HL-60 (cell line): ENCODE measurements around the gene EXOC6B.

Experiments used
- GABPA ChIP-seq: IDR thresholded peaks from 2 replicates; pipeline ENCODE4 v1.6.1; 2012; ENCODE audit warnings: low read depth
- POLR2AphosphoS5 ChIP-seq: IDR thresholded peaks from 2 replicates; pipeline ENCODE4 v1.6.1; 2012; ENCODE audit warnings: low read depth
- TF ChIP-seq, protein P1 (sequence below): IDR thresholded peaks from one replicate; pipeline ENCODE4 v1.5.1; 2011; ENCODE audit warnings: low read length, control low read depth, inconsistent platforms; ENCODE audit not compliant: insufficient read depth
- TF ChIP-seq, protein P2 (sequence below): IDR thresholded peaks from 2 replicates; pipeline ENCODE4 v1.6.1; 2012; ENCODE audit warnings: low read depth; ENCODE audit not compliant: insufficient replicate concordance

- TF ChIP-seq, protein P1, sequence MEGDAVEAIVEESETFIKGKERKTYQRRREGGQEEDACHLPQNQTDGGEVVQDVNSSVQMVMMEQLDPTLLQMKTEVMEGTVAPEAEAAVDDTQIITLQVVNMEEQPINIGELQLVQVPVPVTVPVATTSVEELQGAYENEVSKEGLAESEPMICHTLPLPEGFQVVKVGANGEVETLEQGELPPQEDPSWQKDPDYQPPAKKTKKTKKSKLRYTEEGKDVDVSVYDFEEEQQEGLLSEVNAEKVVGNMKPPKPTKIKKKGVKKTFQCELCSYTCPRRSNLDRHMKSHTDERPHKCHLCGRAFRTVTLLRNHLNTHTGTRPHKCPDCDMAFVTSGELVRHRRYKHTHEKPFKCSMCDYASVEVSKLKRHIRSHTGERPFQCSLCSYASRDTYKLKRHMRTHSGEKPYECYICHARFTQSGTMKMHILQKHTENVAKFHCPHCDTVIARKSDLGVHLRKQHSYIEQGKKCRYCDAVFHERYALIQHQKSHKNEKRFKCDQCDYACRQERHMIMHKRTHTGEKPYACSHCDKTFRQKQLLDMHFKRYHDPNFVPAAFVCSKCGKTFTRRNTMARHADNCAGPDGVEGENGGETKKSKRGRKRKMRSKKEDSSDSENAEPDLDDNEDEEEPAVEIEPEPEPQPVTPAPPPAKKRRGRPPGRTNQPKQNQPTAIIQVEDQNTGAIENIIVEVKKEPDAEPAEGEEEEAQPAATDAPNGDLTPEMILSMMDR, result no peak
- TF ChIP-seq, protein P2, sequence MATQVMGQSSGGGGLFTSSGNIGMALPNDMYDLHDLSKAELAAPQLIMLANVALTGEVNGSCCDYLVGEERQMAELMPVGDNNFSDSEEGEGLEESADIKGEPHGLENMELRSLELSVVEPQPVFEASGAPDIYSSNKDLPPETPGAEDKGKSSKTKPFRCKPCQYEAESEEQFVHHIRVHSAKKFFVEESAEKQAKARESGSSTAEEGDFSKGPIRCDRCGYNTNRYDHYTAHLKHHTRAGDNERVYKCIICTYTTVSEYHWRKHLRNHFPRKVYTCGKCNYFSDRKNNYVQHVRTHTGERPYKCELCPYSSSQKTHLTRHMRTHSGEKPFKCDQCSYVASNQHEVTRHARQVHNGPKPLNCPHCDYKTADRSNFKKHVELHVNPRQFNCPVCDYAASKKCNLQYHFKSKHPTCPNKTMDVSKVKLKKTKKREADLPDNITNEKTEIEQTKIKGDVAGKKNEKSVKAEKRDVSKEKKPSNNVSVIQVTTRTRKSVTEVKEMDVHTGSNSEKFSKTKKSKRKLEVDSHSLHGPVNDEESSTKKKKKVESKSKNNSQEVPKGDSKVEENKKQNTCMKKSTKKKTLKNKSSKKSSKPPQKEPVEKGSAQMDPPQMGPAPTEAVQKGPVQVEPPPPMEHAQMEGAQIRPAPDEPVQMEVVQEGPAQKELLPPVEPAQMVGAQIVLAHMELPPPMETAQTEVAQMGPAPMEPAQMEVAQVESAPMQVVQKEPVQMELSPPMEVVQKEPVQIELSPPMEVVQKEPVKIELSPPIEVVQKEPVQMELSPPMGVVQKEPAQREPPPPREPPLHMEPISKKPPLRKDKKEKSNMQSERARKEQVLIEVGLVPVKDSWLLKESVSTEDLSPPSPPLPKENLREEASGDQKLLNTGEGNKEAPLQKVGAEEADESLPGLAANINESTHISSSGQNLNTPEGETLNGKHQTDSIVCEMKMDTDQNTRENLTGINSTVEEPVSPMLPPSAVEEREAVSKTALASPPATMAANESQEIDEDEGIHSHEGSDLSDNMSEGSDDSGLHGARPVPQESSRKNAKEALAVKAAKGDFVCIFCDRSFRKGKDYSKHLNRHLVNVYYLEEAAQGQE, result no peak
- TF ChIP-seq GABPA (no peak), POLR2AphosphoS5 (no peak)
These were observed 284 bp upstream of the EXOC6B start for GRCh38 chr2:72826156-72826477.
